DOHH2 (cell line): ENCODE measurements around the gene CPNE5.

Experiments used
- H3F3A ChIP-seq: fragments of 200-600 bp; sonication (generic), shearing (Covaris generic); 2 replicates; pipeline ENCODE4 v1.6.0; 2016; ENCODE audit warnings: antibody characterized with exemption, mild to moderate bottlenecking; ENCODE audit not compliant: control insufficient read depth, insufficient read depth
- H3K27ac ChIP-seq: fragments of 200-600 bp; sonication (generic); 2 replicates; pipeline ENCODE4 v1.5.1; 2014; ENCODE audit warnings: low read depth, mild to moderate bottlenecking, low read length, moderate library complexity
- H3K27me3 ChIP-seq: fragments of 200-600 bp; sonication (generic); 2 replicates; pipeline ENCODE4 v1.6.1; 2014; ENCODE audit warnings: mild to moderate bottlenecking, low read length, mixed read lengths; ENCODE audit not compliant: control insufficient read depth
- H3K36me3 ChIP-seq: fragments of 200-600 bp; sonication (generic); 2 replicates; pipeline ENCODE4 v1.6.1; 2014; ENCODE audit warnings: mild to moderate bottlenecking, low read length, moderate library complexity, mixed read lengths; ENCODE audit not compliant: control insufficient read depth
- H3K4me1 ChIP-seq: fragments of 200-600 bp; sonication (generic); 2 replicates; pipeline ENCODE4 v1.6.1; 2014; ENCODE audit warnings: mild to moderate bottlenecking, low read length, mixed read lengths; ENCODE audit not compliant: control insufficient read depth
- H3K4me2 ChIP-seq: fragments of 200-600 bp; sonication (generic); 2 replicates; pipeline ENCODE4 v1.6.0; 2014; ENCODE audit warnings: mild to moderate bottlenecking, low read length, moderate library complexity
- H3K4me3 ChIP-seq: fragments of 200-600 bp; sonication (generic); 2 replicates; pipeline ENCODE4 v1.5.1; 2014; ENCODE audit warnings: mild to moderate bottlenecking, low read length, mixed read lengths
- H3K79me2 ChIP-seq: fragments of 200-600 bp; sonication (generic); 2 replicates; pipeline ENCODE4 v1.6.1; 2014; ENCODE audit warnings: mild to moderate bottlenecking, low read length, mixed read lengths; ENCODE audit not compliant: control insufficient read depth
- H3K9me2 ChIP-seq: fragments of 200-600 bp; sonication (generic); replicated peaks from 2 replicates; pipeline ENCODE4 v1.6.1; 2014; ENCODE audit warnings: mild to moderate bottlenecking, low read length, mixed read lengths; ENCODE audit not compliant: control insufficient read depth
- H3K9me3 ChIP-seq: fragments of 200-600 bp; sonication (generic); 2 replicates; pipeline ENCODE4 v1.6.1; 2014; ENCODE audit warnings: antibody characterized with exemption, low read length, mixed read lengths; ENCODE audit not compliant: control insufficient read depth, insufficient read depth
- H4K20me1 ChIP-seq: fragments of 200-600 bp; sonication (generic); 2 replicates; pipeline ENCODE4 v1.6.0; 2014; ENCODE audit warnings: low read depth, mild to moderate bottlenecking, antibody characterized with exemption, low read length, moderate library complexity; ENCODE audit not compliant: control insufficient read depth, insufficient read depth
- CTCF ChIP-seq: fragments of 200-600 bp; sonication (generic); IDR thresholded peaks from one replicate; pipeline ENCODE4 v1.5.1; 2014; ENCODE audit warnings: antibody characterized with exemption, mild to moderate bottlenecking, low read depth, low read length; ENCODE audit not compliant: poor library complexity, severe bottlenecking
- EZH2phosphoT487 ChIP-seq: fragments of 200-600 bp; sonication (generic); IDR thresholded peaks from 2 replicates; pipeline ENCODE4 v1.6.1; 2017; ENCODE audit warnings: borderline replicate concordance, mild to moderate bottlenecking, antibody characterized with exemption, low read length, moderate library complexity, mixed read lengths

Gene CPNE5

GRCh38 chr6:36832313-36832712, 6.9 kb downstream of the CPNE5 start:
- H3K4me2 ChIP-seq = no peak overlapping the region

GRCh38 chr6:36830577-36830976, 8.7 kb downstream of the CPNE5 start:
- Histone ChIP-seq H3K4me1 (no peaks in the 10 kb centered on the region), H4K20me1 (no peaks in the 10 kb centered on the region), H3K27ac (no peak overlapping the region), H3K4me3 (no peak overlapping the region), H3K36me3 (no peaks in the 10 kb centered on the region), H3K4me2 (no peak overlapping the region), H3K9me3 (no peaks in the 10 kb centered on the region), H3K79me2 (no peaks in the 10 kb centered on the region), H3K27me3 (peaks cover 12% of the 10 kb centered on the region; the same call in 1 of the 2 replicates), H3F3A (no peaks in the 10 kb centered on the region), H3K9me2 (no peaks in the 10 kb centered on the region)
- TF ChIP-seq CTCF (no peak), EZH2phosphoT487 (no peak)

More at GRCh38 chr6:36832313-36832712, 6.9 kb downstream of the CPNE5 start:
- H3K4me3 ChIP-seq = no peak overlapping the region
- TF ChIP-seq CTCF (no peak), EZH2phosphoT487 (no peak)
- no peaks in the 10 kb centered on the region for H4K20me1 ChIP-seq
- H3K4me1 ChIP-seq = no peaks in the 10 kb centered on the region
- H3K27me3 ChIP-seq = peaks cover 18% of the 10 kb centered on the region
- H3K27ac ChIP-seq = no peak overlapping the region
- no peaks in the 10 kb centered on the region for H3K79me2 ChIP-seq
- no peaks in the 10 kb centered on the region for H3K9me2 ChIP-seq
- H3K9me3 ChIP-seq = no peaks in the 10 kb centered on the region
- H3F3A ChIP-seq = no peaks in the 10 kb centered on the region
- H3K36me3 ChIP-seq = no peaks in the 10 kb centered on the region

GRCh38 chr6:36829919-36830544, 9.2 kb downstream of the CPNE5 start:
- TF ChIP-seq CTCF = no peak
- TF ChIP-seq EZH2phosphoT487 = no peak
- H3K27ac ChIP-seq = no peak overlapping the region
- no peaks in the 10 kb centered on the region for H3K9me3 ChIP-seq
- H4K20me1 ChIP-seq = no peaks in the 10 kb centered on the region
- H3K27me3 ChIP-seq = peaks cover 9% of the 10 kb centered on the region; the same call in 1 of the 2 replicates
- H3K36me3 ChIP-seq = no peaks in the 10 kb centered on the region
- no peaks in the 10 kb centered on the region for H3F3A ChIP-seq
- H3K4me2 ChIP-seq = no peak overlapping the region
- H3K79me2 ChIP-seq = no peaks in the 10 kb centered on the region
- H3K4me1 ChIP-seq = no peaks in the 10 kb centered on the region
- H3K9me2 ChIP-seq = no peaks in the 10 kb centered on the region
- H3K4me3 ChIP-seq = no peak overlapping the region
